H1 (cell line): ENCODE data around the gene SSBP3. TPM values are rescaled to one million over a fixed set of nuclear protein-coding genes. Genes with fewer than 3 reads are reported as not detected.

ENCODE experiments used
- CEBPB ChIP-seq: IDR thresholded peaks from 2 replicates; pipeline ENCODE4 v1.6.1; 2012; ENCODE audit warnings: low read depth, low read length
- CREB1 ChIP-seq: IDR thresholded peaks from 2 replicates; pipeline ENCODE4 v1.6.1; 2012; ENCODE audit warnings: inconsistent platforms
- CTBP2 ChIP-seq: IDR thresholded peaks from 2 replicates; pipeline ENCODE4 v1.7.0; 2011; ENCODE audit warnings: borderline replicate concordance, mild to moderate bottlenecking, moderate library complexity, mixed read lengths, low read length; ENCODE audit not compliant: insufficient read depth, insufficient read length
- HDAC6 ChIP-seq: IDR thresholded peaks from one replicate; pipeline ENCODE4 v1.7.1; 2012; ENCODE audit warnings: low read depth, mild to moderate bottlenecking, inconsistent platforms, low read length, moderate library complexity
- TAF1 ChIP-seq: IDR thresholded peaks from 2 replicates; pipeline ENCODE4 v1.6.1; 2011; ENCODE audit warnings: mild to moderate bottlenecking, low read depth, low read length
- TBP ChIP-seq: IDR thresholded peaks from 2 replicates; pipeline ENCODE4 v1.6.1; 2011; ENCODE audit warnings: low read depth, low read length, improper control_type of control experiment
- polyA plus RNA-seq, 7 experiments: library from polyadenylated mRNA; depleted of rRNA in 3 of 7; stranded (reverse) in 5 of 7; unstranded in 2 of 7; fragments of >200 nt in 5 of 7; fragments of 200-250 nt in 2 of 7; gene quantifications; 1 replicate in 5 of 7; 2 replicates in 1 of 7; 4 replicates in 1 of 7; pipeline versions ENCODE4 v1.2.1 to v1.2.3, GENCODE V29; 2011 to 2013; ENCODE audit warnings: missing spikeins in 2 of 7, mixed read lengths in 2 of 7
- total RNA-seq: library from RNA; stranded (reverse); fragmentation: NEBNext Ultra II Directional; extraction: Animal tissue kit (Norgen Biotek cat#: 25700); gene quantifications from 2 replicates; pipeline ENCODE4 v1.2.1, GENCODE V29; 2021

Gene SSBP3
- total and polyA plus RNA-seq, 2 of the 8 experiments (the other 6 are each of a cell fraction or from before 2014, with no cell fraction given) = 99.7 to 133 TPM

- TF ChIP-seq CTBP2 (peak; percentile 72), CREB1 (peak; percentile 57; the same call in 1 of the 2 replicates), TBP (peak; percentile 33; the same call in 1 of the 2 replicates), TAF1 (0 out of 2 replicates have a peak, but pooled peaks have one; percentile 23), HDAC6 (no peak), CEBPB (no peak)
These were observed 96.4 kb downstream of the SSBP3 start (continued) for GRCh38 chr1:54309631-54310366.
